Rectal smooth muscle tissue (tissue), 1 donor: ENCODE data around the gene BSN.

Experiments
- H3K27ac ChIP-seq: one replicate; pipeline ENCODE4 v1.7.0; 2013; ENCODE audit warnings: low read depth, low read length, inconsistent platforms
- H3K27me3 ChIP-seq: one replicate; pipeline ENCODE4 v1.7.0; 2013; ENCODE audit warnings: low read length; ENCODE audit not compliant: control insufficient read depth, insufficient read depth
- H3K36me3 ChIP-seq: one replicate; pipeline ENCODE4 v1.7.0; 2013; ENCODE audit warnings: low read length; ENCODE audit not compliant: control insufficient read depth, insufficient read depth
- H3K4me1 ChIP-seq: one replicate; pipeline ENCODE4 v1.7.0; 2013; ENCODE audit warnings: low read length; ENCODE audit not compliant: control insufficient read depth, insufficient read depth
- H3K4me3 ChIP-seq: one replicate; pipeline ENCODE4 v1.7.0; 2013; ENCODE audit warnings: low read length
- H3K9ac ChIP-seq: one replicate; pipeline ENCODE4 v1.7.0; 2013; ENCODE audit warnings: low read length

Gene BSN

GRCh38 chr3:49718858-49719213, 164.6 kb downstream of the BSN start:
- H3K36me3 ChIP-seq = peaks cover 20% of the 10 kb centered on the region
- no peak overlapping the region for H3K27ac ChIP-seq
- H3K4me3 ChIP-seq = peak overlapping the region; percentile 86
- H3K9ac ChIP-seq = no peak overlapping the region
- H3K27me3 ChIP-seq = no peaks in the 10 kb centered on the region
- H3K4me1 ChIP-seq = peaks cover 16% of the 10 kb centered on the region

DNA sequence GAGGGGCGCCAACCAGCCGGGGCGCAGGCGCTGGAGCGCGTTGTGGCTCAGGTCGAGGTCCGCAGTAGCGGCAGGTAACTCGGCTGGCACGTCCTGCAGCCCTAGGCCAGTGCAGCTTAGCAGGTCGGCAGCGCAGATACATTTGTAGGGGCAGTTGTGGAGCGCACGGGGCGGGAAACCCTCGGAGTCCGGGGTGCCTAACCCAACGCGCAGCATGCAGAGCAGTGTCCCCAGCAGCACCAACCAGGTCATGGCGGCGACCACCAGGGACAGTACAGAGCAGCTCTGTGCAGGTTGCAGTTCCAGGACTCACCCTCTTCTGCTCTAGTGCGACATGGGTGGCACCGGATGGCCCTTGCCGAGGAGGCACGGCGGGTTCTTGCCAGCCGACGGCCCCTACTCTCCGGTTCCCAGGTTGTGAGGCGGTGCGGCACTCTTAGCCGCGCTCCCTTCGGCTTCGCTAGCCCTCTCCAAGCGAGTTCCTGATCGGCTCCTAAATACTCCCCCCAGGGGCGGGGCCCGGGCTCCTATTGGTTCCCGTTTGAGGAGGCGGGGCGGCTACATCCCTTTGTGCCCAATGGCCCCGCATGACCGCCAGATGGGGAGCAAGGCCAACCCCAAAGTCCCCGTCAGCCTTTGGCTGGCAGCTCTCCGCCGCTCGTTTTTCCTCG, 165.1 kb downstream of the BSN start, which contains the start of gene AMIGO3:
AMIGO3 (minus strand) TSS at position 471 of the 671 bp plus-strand sequence; CDS start at position 252, 219 bp downstream.
- Histone ChIP-seq H3K4me3 (peak within 1 kb of the TSS; percentile 86), H3K9ac (no peak within 1 kb of the TSS), H3K36me3 (peaks cover 18% of the 10 kb centered on the region), H3K27ac (peak within 1 kb of the TSS; percentile 39), H3K4me1 (peaks cover 18% of the 10 kb centered on the region), H3K27me3 (no peaks in the 10 kb centered on the region)
